Transverse colon (tissue), 4 donors: Measurements from ENCODE around the gene ATG5. TPM values are rescaled to one million over a fixed set of nuclear protein-coding genes. Genes with fewer than 3 reads are reported as not detected.

ENCODE experiments used
- DNase-seq: peaks from one replicate; pipeline ENCODE4 v3.0.0-alpha.2; 2019
- H3K27ac ChIP-seq, 4 donors: fragments of 200-600 bp; sonication (generic); 2 replicates each; pipeline ENCODE4 v1.5.1; 2016 to 2018; ENCODE audit warnings: inconsistent platforms in 4 of 4
- H3K27me3 ChIP-seq: fragments of 200-600 bp; sonication (generic); 2 replicates; pipeline ENCODE4 v1.5.1; 2017; ENCODE audit warnings: inconsistent platforms
- H3K36me3 ChIP-seq, 4 donors: fragments of 200-600 bp; sonication (generic); 2 replicates each; pipeline ENCODE4 v1.5.1; 2017 to 2019; ENCODE audit warnings: inconsistent platforms in 4 of 4
- H3K4me1 ChIP-seq, 4 donors: fragments of 200-600 bp; sonication (generic); 2 replicates each; pipeline ENCODE4 v1.5.1; 2017 to 2020; ENCODE audit warnings: inconsistent platforms in 4 of 4
- H3K4me3 ChIP-seq, 4 donors: fragments of 200-600 bp; sonication (generic); 1 replicate in 1 of 4; 2 replicates in 3 of 4; pipeline versions ENCODE4 v1.5.1 to v1.6.1; 2017 to 2019; ENCODE audit warnings: inconsistent platforms in 4 of 4
- H3K9me3 ChIP-seq, 2 donors: fragments of 200-600 bp; sonication (generic); 2 replicates each; pipeline ENCODE4 v1.5.1; 2017 to 2019; ENCODE audit warnings: inconsistent platforms in 2 of 2
- EP300 ChIP-seq: sonication (generic); formaldehyde crosslinking; IDR thresholded peaks from one replicate; pipeline ENCODE4 v1.6.1; 2017; ENCODE audit warnings: antibody characterized with exemption, low read depth
- POLR2A ChIP-seq: fragments of 450-650 bp; IDR thresholded peaks from one replicate; pipeline ENCODE4 v1.6.1; 2016; ENCODE audit warnings: antibody characterized with exemption, mild to moderate bottlenecking, moderate library complexity
- POLR2AphosphoS5 ChIP-seq, 3 donors: sonication (generic); formaldehyde crosslinking; IDR thresholded peaks; one replicate each; pipeline ENCODE4 v1.6.1; 2016; ENCODE audit warnings: antibody characterized with exemption in 3 of 3
- WGBS, 2 donors: methylation state at CpG; one replicate each; pipeline ENCODE4 v1.1.5; 2018; ENCODE audit warnings: low coverage in 1 of 2; 5-methylcytosine and 5-hydroxymethylcytosine counted together
- in situ Hi-C, 4 donors: fragments of 200-750 bp; cut with MboI; loops; one replicate each; pipeline versions ENCODE4 v1.15.0 to v1.15.1; 2017; ENCODE audit warnings: low sequenced_read_pairs in 3 of 4, low pct_ligation_motif_present in 1 of 4, low pct_unique_long_range_greater_than_20kb in 1 of 4
- intact Hi-C: fragments of 100-400 bp; cut with DNase I; formaldehyde crosslinking; loops from one replicate; pipeline ENCODE4 v1.15.1; 2023; ENCODE audit warnings: low total_unique reads
- total RNA-seq, 4 donors: library from RNA; depleted of rRNA; stranded (reverse); fragments of >200 nt; gene quantifications; one replicate each; pipeline ENCODE4 v1.1.0, GENCODE V29; 2016
- TF ChIP-seq, protein P1 (sequence below), 5 experiments: fragments of 200-600 bp in 3 of 5; fragments of 450-650 bp in 2 of 5; sonication (generic) in 3 of 5; IDR thresholded peaks; 1 replicate in 2 of 5; 2 replicates in 3 of 5; pipeline ENCODE4 v1.5.1; 2016 to 2017; ENCODE audit warnings: antibody characterized with exemption in 5 of 5, inconsistent platforms in 3 of 5, mild to moderate bottlenecking in 2 of 5, moderate library complexity in 1 of 5

Gene ATG5
- total RNA-seq, 4 donors from 2014 or later, result 21.7 to 56.4 (median 44.9) TPM

- intact Hi-C loops (no loop called here), in situ Hi-C loops (loop anchor here in 1 of 4 donors (10.0 kb wide), 1 partner anchor 574 kb away; no protein-coding TSS in a partner anchor)
- WGBS, 2 donors, result 75 to 88% methylated on average over 2 of the region's 2 CpGs
- Histone ChIP-seq H3K27ac (no peak overlapping the region), H3K36me3 (peaks cover 0 to 3% (median 0%) of the 10 kb centered on the region in 4 donors), H3K4me1 (peaks cover 0 to 19% (median 8%) of the 10 kb centered on the region in 4 donors), H3K4me3 (no peak overlapping the region), H3K27me3 (no peaks in the 10 kb centered on the region), H3K9me3 (no peaks in the 10 kb centered on the region)
- TF ChIP-seq POLR2A (no peak), EP300 (no peak), POLR2AphosphoS5 (IDR thresholded peaks at IDR 0.05) (no peak)
- TF ChIP-seq, protein P1, sequence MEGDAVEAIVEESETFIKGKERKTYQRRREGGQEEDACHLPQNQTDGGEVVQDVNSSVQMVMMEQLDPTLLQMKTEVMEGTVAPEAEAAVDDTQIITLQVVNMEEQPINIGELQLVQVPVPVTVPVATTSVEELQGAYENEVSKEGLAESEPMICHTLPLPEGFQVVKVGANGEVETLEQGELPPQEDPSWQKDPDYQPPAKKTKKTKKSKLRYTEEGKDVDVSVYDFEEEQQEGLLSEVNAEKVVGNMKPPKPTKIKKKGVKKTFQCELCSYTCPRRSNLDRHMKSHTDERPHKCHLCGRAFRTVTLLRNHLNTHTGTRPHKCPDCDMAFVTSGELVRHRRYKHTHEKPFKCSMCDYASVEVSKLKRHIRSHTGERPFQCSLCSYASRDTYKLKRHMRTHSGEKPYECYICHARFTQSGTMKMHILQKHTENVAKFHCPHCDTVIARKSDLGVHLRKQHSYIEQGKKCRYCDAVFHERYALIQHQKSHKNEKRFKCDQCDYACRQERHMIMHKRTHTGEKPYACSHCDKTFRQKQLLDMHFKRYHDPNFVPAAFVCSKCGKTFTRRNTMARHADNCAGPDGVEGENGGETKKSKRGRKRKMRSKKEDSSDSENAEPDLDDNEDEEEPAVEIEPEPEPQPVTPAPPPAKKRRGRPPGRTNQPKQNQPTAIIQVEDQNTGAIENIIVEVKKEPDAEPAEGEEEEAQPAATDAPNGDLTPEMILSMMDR (IDR thresholded peaks at IDR 0.05), result no peak
- no peak for DNase-seq
Observed at GRCh38 chr6:106308985-106309384, 16.6 kb downstream of the ATG5 start.

GRCh38 chr6:106305740-106306139, 19.8 kb downstream of the ATG5 start:
- H3K4me1 ChIP-seq, result peaks cover 0 to 22% (median 8%) of the 10 kb centered on the region in 4 donors
- H3K27ac ChIP-seq, result no peak overlapping the region
- in situ Hi-C loops, result loop anchor here in 1 of 4 donors (10.0 kb wide), 1 partner anchor 571 kb away; no protein-coding TSS in a partner anchor
- TF ChIP-seq, protein P1 (IDR thresholded peaks at IDR 0.05), result no peak
- TF ChIP-seq POLR2A, result no peak
- no peak for TF ChIP-seq EP300
- TF ChIP-seq POLR2AphosphoS5 (IDR thresholded peaks at IDR 0.05), result no peak
- H3K36me3 ChIP-seq, result no peaks in the 10 kb centered on the region
- H3K27me3 ChIP-seq, result no peaks in the 10 kb centered on the region
- H3K4me3 ChIP-seq, result no peak overlapping the region
- WGBS, 2 donors, result 92 to 100% methylated on average over 2 of the region's 2 CpGs
- no peak for DNase-seq
- intact Hi-C loops, result no loop called here
- no peaks in the 10 kb centered on the region for H3K9me3 ChIP-seq

DNA sequence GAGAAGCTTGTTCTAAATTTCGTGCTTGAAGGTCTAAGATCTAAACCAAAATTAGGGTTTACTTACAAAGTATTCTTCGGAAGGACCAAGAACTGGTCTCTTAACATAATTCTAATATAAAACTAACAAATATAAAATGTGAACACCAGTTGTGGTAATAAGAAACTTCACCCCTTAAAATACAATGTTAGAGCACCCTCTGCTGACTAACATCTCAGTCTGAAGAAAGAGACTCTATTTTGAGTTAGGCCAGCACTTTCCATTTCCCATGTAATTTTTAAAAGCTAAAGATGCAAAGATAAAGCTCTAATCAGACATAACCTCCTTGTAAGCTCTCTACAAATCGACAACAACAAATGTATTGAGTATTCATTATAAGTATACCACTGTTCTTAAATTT, 24.6 kb downstream of the ATG5 start:
- H3K9me3 ChIP-seq, result no peaks in the 10 kb centered on the region
- H3K27me3 ChIP-seq, result no peaks in the 10 kb centered on the region
- DNase-seq, result no peak
- 59 to 62% methylated on average over 3 of the region's 3 CpGs for WGBS, 2 donors
- no peak overlapping the region for H3K4me3 ChIP-seq
- in situ Hi-C loops (loop anchor here in 1 of 4 donors (10.0 kb wide), 1 partner anchor 566 kb away; no protein-coding TSS in a partner anchor), intact Hi-C loops (no loop called here)
- no peaks in the 10 kb centered on the region for H3K36me3 ChIP-seq
- peaks cover 0 to 18% (median 4%) of the 10 kb centered on the region in 4 donors for H3K4me1 ChIP-seq
- no peak for TF ChIP-seq POLR2A
- TF ChIP-seq, protein P1 (IDR thresholded peaks at IDR 0.05), result peak; percentile 42 to 52 (median 48)
- no peak overlapping the region for H3K27ac ChIP-seq

GRCh38 chr6:106300020-106300780, 25.4 kb downstream of the ATG5 start:
- no peaks in the 10 kb centered on the region for H3K27me3 ChIP-seq
- no peak overlapping the region for H3K4me3 ChIP-seq
- H3K36me3 ChIP-seq, result no peaks in the 10 kb centered on the region
- H3K27ac ChIP-seq, result no peak overlapping the region
- TF ChIP-seq, protein P1 (IDR thresholded peaks at IDR 0.05), result no peak
- no peak for TF ChIP-seq POLR2AphosphoS5 (IDR thresholded peaks at IDR 0.05)
- no peak for TF ChIP-seq EP300
- TF ChIP-seq POLR2A, result no peak
- WGBS, 2 donors, result 68 to 78% methylated on average over 4 of the region's 4 CpGs
- DNase-seq, result no peak
- in situ Hi-C loops, result loop anchor here in 1 of 4 donors (10.0 kb wide), 1 partner anchor 565 kb away; no protein-coding TSS in a partner anchor
- peaks cover 0 to 18% (median 4%) of the 10 kb centered on the region in 4 donors for H3K4me1 ChIP-seq
- no peaks in the 10 kb centered on the region for H3K9me3 ChIP-seq
- intact Hi-C loops, result no loop called here
